MM.1S (cell line): ENCODE results near the gene IQCK.

Experiments
- DNase-seq: peaks from one replicate; pipeline ENCODE4 v3.0.0-alpha.2; 2015
- H2AFZ ChIP-seq: fragments of 300-600 bp; sonication (generic); 2 replicates; pipeline ENCODE4 v1.6.0; 2016; ENCODE audit warnings: antibody characterized with exemption, low read length
- H3F3A ChIP-seq: fragments of 300-600 bp; sonication (generic); 2 replicates; pipeline ENCODE4 v1.6.1; 2016; ENCODE audit warnings: mild to moderate bottlenecking, antibody characterized with exemption, low read length, moderate library complexity, mixed read lengths; ENCODE audit not compliant: insufficient read depth
- H3K27ac ChIP-seq: fragments of 300-600 bp; sonication (generic); 2 replicates; pipeline ENCODE4 v1.5.1; 2016; ENCODE audit warnings: mild to moderate bottlenecking, low read length
- H3K27me3 ChIP-seq: fragments of 300-600 bp; sonication (generic); replicated peaks from 2 replicates; pipeline ENCODE4 v1.6.0; 2016; ENCODE audit warnings: low read length; ENCODE audit not compliant: insufficient read depth
- H3K36me3 ChIP-seq: fragments of 300-600 bp; sonication (generic); replicated peaks from 2 replicates; pipeline ENCODE4 v1.6.1; 2016; ENCODE audit warnings: mild to moderate bottlenecking, low read length, mixed read lengths; ENCODE audit not compliant: insufficient read depth
- H3K4me1 ChIP-seq: fragments of 300-600 bp; sonication (generic); 2 replicates; pipeline ENCODE4 v1.6.1; 2016; ENCODE audit warnings: low read length, mixed read lengths
- H3K4me2 ChIP-seq: fragments of 300-600 bp; sonication (generic); 2 replicates; pipeline ENCODE4 v1.6.0; 2016; ENCODE audit warnings: low read depth, low read length
- H3K4me3 ChIP-seq: fragments of 300-600 bp; sonication (generic); 2 replicates; pipeline ENCODE4 v1.5.1; 2016; ENCODE audit warnings: low read length, mixed read lengths
- H3K79me2 ChIP-seq: fragments of 300-600 bp; sonication (generic); 2 replicates; pipeline ENCODE4 v1.6.1; 2016; ENCODE audit warnings: mixed run types, low read length, mixed read lengths
- H3K9ac ChIP-seq: fragments of 300-600 bp; sonication (generic); 2 replicates; pipeline ENCODE4 v1.6.1; 2016; ENCODE audit warnings: low read length, mixed read lengths
- H3K9me2 ChIP-seq: fragments of 300-600 bp; sonication (generic); replicated peaks from 2 replicates; pipeline ENCODE4 v1.6.1; 2016; ENCODE audit warnings: mild to moderate bottlenecking, low read length, mixed read lengths; ENCODE audit not compliant: insufficient read depth
- H3K9me3 ChIP-seq: fragments of 300-600 bp; sonication (generic); replicated peaks from 2 replicates; pipeline ENCODE4 v1.6.1; 2016; ENCODE audit warnings: mild to moderate bottlenecking, low read length, mixed read lengths; ENCODE audit not compliant: insufficient read depth
- H4K20me1 ChIP-seq: fragments of 300-600 bp; sonication (generic); 2 replicates; pipeline ENCODE4 v1.6.1; 2016; ENCODE audit warnings: mild to moderate bottlenecking, low read length, moderate library complexity, mixed read lengths; ENCODE audit not compliant: insufficient read depth
- CTCF ChIP-seq: fragments of 300-600 bp; sonication (generic); IDR thresholded peaks from 2 replicates; pipeline ENCODE4 v1.5.1; 2016; ENCODE audit warnings: antibody characterized with exemption, low read length, mixed read lengths
- EZH2 ChIP-seq: fragments of 300-600 bp; sonication (generic); optimal IDR thresholded peaks from 2 replicates; pipeline ENCODE3; 2017; ENCODE audit warnings: low read depth, mild to moderate bottlenecking, antibody characterized with exemption, low read length, mixed read lengths
- EZH2phosphoT487 ChIP-seq: fragments of 300-600 bp; sonication (generic); IDR thresholded peaks from 2 replicates; pipeline ENCODE4 v1.6.1; 2018; ENCODE audit warnings: antibody characterized with exemption, low read length

IQCK gene

GRCh38 chr16:19856120-19856519 lies 138.0 kb downstream of the IQCK start:
- Histone ChIP-seq H3K4me2 (no peak overlapping the region), H3K9ac (no peak overlapping the region), H3K9me2 (no peaks in the 10 kb centered on the region), H3K27me3 (no peaks in the 10 kb centered on the region), H3K9me3 (no peaks in the 10 kb centered on the region), H3K27ac (no peak overlapping the region), H2AFZ (no peak overlapping the region), H3F3A (no peaks in the 10 kb centered on the region), H3K79me2 (no peaks in the 10 kb centered on the region), H4K20me1 (no peaks in the 10 kb centered on the region), H3K4me1 (no peaks in the 10 kb centered on the region), H3K4me3 (no peak overlapping the region), H3K36me3 (no peaks in the 10 kb centered on the region)
- DNase-seq: no peak
- TF ChIP-seq EZH2 (no peak), EZH2phosphoT487 (no peak), CTCF (no peak)

GRCh38 chr16:19857593-19858339 lies 139.7 kb downstream of the IQCK start:
- Histone ChIP-seq H3K9ac (no peak overlapping the region), H3K9me3 (no peaks in the 10 kb centered on the region), H2AFZ (no peak overlapping the region), H3K4me1 (no peaks in the 10 kb centered on the region), H3K79me2 (no peaks in the 10 kb centered on the region), H3K27me3 (no peaks in the 10 kb centered on the region), H3F3A (no peaks in the 10 kb centered on the region), H3K36me3 (no peaks in the 10 kb centered on the region), H3K4me3 (no peak overlapping the region), H3K27ac (no peak overlapping the region), H3K9me2 (no peaks in the 10 kb centered on the region), H4K20me1 (no peaks in the 10 kb centered on the region), H3K4me2 (no peak overlapping the region)
- no peak for DNase-seq
- no peak for TF ChIP-seq EZH2phosphoT487
- no peak for TF ChIP-seq CTCF
- no peak for TF ChIP-seq EZH2

GRCh38 chr16:19858340-19859018 lies 140.4 kb downstream of the IQCK start:
- no peak overlapping the region for H3K9ac ChIP-seq
- no peak overlapping the region for H2AFZ ChIP-seq
- no peak overlapping the region for H3K27ac ChIP-seq
- H3K9me3 ChIP-seq: no peaks in the 10 kb centered on the region
- no peaks in the 10 kb centered on the region for H3F3A ChIP-seq
- no peaks in the 10 kb centered on the region for H3K79me2 ChIP-seq
- no peak overlapping the region for H3K4me3 ChIP-seq
- no peaks in the 10 kb centered on the region for H3K4me1 ChIP-seq
- H3K27me3 ChIP-seq: no peaks in the 10 kb centered on the region
- no peaks in the 10 kb centered on the region for H4K20me1 ChIP-seq
- TF ChIP-seq EZH2 (no peak), EZH2phosphoT487 (no peak), CTCF (no peak)
- no peak overlapping the region for H3K4me2 ChIP-seq
- H3K36me3 ChIP-seq: no peaks in the 10 kb centered on the region
- H3K9me2 ChIP-seq: no peaks in the 10 kb centered on the region
- DNase-seq: no peak
